ENCODE results near the gene TACC2.

Gene TACC2

GRCh38 chr10:122029499-122030199, 40.7 kb downstream of the TACC2 start:
- TF ChIP-seq POLR2A (IDR thresholded peaks at IDR 0.05; ENCODE audit: low read length) = no peak
- no peak for TF ChIP-seq GATA1 (IDR thresholded peaks at IDR 0.05; ENCODE audit: low read depth, low read length)
- DNase-seq = no peak

DNA sequence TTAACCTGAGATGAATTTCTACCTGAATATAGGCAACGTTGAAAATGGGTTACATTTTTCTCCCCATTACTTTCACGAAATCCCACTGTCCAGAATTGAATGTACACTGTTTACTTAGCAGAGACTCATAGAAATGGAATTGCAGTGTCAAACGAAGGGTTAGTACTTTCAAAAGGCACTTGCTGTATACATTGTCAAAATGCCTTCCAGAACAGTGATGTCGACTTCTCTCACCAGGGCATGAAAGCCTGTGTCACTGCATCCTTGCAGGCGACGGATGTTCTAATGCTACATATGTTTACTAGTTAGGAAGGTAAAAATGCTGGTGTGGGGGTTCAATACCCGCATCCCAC, 41.2 kb downstream of the TACC2 start:
- no peak for TF ChIP-seq GATA1 (IDR thresholded peaks at IDR 0.05; ENCODE audit: low read depth, low read length)
- TF ChIP-seq POLR2A (IDR thresholded peaks at IDR 0.05; ENCODE audit: low read length) = no peak
- no peak for DNase-seq

DNA sequence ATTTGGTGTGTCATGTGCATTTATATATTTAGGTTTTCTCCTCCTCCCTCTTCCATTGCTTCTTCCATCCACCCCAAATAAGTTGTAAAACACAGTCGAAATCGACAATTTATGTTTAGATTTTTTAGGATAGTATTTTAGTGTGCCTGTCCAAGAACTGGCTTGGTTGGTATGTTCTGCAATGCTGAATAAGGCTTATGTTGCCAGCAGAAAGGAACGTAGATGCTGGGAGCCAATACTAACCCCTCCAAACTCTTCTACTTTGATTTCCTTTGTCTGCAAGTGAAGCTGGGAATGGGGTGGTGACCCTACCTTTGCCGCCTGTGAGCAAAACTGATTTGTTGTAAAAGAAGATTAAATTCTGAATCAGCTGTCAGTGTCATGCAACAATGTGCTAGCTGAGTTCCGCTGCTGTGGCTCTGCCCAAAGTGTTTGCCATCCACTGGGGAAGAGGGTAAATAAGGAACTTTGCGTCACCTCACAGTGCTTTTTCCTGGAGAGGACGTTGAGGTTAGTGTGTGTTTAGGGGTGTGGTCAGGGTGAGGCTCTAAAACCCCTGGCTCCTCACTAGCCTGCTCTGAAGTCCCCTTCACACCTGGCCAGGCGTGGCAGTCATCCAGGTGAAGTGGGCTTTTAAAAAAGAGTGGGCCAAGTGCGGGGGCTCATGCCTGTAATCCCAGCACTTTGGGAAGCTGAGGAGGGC, 44.4 kb downstream of the TACC2 start:
- DNase-seq = no peak

DNA sequence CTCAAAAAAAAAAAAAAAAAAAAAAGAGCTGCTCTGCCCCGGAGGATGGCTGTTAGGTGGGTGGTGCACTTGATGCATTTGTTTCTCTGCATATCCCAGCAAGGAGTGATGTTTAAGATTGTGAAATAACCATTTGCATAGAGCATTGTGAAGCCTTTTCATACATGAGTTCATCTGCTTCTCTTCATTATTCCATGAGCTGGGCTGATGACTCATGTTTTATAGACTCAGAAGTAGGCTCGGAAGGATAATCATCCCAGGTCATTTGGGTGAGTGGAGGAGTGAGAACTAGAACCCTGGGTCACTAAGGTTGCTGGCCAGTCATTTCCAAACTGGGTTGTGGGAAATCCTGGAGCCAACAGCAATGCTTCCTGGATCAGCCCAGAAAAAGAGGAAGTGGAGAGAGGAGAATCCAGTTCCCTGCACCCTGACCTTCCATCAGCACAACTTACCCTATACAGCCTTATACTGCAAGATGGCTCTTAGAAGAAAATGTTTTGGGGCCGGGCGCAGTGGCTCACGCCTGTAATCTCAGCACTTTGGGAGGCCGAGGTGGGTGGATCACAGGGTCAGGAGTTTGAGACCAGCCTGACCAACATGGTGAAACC, 45.3 kb downstream of the TACC2 start:
- no peak for TF ChIP-seq GATA1 (IDR thresholded peaks at IDR 0.05; ENCODE audit: low read depth, low read length)
- TF ChIP-seq POLR2A (IDR thresholded peaks at IDR 0.05; ENCODE audit: low read length) = no peak
- no peak for DNase-seq

More for the DNA sequence above, 44.4 kb downstream of the TACC2 start:
- TF ChIP-seq POLR2A (IDR thresholded peaks at IDR 0.05; ENCODE audit: low read length) (no peak), GATA1 (IDR thresholded peaks at IDR 0.05; ENCODE audit: low read depth, low read length) (no peak)

DNA sequence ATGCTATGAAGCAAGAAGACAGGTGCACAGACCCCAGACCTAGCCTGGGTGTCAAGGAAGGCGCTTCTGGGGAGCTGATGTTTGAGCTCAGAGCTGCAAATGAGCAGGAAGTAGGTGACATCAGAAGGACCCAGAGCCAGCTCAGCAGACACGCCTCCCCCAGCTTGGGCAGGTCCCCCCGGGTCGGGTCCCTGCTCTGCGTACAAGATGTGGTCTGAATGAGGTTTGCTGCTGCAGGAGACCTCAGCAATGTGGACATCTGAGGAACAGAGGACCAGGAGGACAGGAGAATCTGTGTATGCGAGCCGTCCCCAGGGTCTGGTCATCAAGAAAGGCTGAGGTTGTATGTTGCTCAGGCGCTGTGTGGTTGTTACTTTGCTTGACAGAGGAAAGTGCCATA, 51.8 kb downstream of the TACC2 start:
- DNase-seq = no peak
- TF ChIP-seq GATA1 (IDR thresholded peaks at IDR 0.05; ENCODE audit: low read depth, low read length) = no peak
- TF ChIP-seq POLR2A (IDR thresholded peaks at IDR 0.05; ENCODE audit: low read length) = no peak

- TF ChIP-seq GATA1 (IDR thresholded peaks at IDR 0.05; ENCODE audit: low read depth, low read length) (no peak), POLR2A (IDR thresholded peaks at IDR 0.05; ENCODE audit: low read length) (no peak)
- no peak for DNase-seq
Observed at GRCh38 chr10:122042836-122043235, 53.9 kb downstream of the TACC2 start.

DNA sequence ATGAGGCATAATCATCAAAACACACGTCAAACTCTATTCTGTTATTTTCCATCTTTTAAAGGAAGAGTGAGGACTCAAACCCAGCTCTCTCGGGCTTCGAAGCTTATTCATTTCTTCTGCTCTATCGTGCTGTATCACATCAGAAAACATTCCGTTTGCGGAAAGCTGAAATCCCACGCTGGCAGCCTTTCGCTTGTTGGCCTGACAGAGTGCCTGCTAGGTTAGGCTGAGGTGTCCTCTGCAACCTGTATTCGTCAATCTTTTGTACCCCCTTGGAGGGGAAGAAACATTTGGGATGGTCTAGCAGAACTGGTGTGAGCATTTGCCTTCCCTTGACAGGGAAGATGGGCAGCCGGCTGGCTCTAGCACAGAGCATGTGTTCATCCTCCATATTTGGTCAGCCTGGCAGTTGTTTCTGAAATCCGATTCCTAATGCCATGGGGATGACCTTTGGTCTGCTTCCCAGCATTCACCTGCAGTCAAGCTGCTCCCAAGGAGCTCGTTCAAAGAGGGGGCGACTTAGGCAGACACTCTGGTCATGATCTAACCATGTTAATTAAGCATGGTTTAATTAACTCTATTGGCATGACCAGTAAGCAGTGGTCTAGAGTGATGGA, 55.2 kb downstream of the TACC2 start:
- no peak for TF ChIP-seq GATA1 (IDR thresholded peaks at IDR 0.05; ENCODE audit: low read depth, low read length)
- no peak for TF ChIP-seq POLR2A (IDR thresholded peaks at IDR 0.05; ENCODE audit: low read length)
- no peak for DNase-seq

- TF ChIP-seq POLR2A (IDR thresholded peaks at IDR 0.05; ENCODE audit: low read length) (no peak), GATA1 (IDR thresholded peaks at IDR 0.05; ENCODE audit: low read depth, low read length) (no peak)
- DNase-seq = no peak
Observed at GRCh38 chr10:122044713-122045112, 55.8 kb downstream of the TACC2 start.

GRCh38 chr10:122045212-122045611, 56.2 kb downstream of the TACC2 start:
- TF ChIP-seq GATA1 (IDR thresholded peaks at IDR 0.05; ENCODE audit: low read depth, low read length) = no peak
- TF ChIP-seq POLR2A (IDR thresholded peaks at IDR 0.05; ENCODE audit: low read length) = no peak
- DNase-seq = no peak

DNA sequence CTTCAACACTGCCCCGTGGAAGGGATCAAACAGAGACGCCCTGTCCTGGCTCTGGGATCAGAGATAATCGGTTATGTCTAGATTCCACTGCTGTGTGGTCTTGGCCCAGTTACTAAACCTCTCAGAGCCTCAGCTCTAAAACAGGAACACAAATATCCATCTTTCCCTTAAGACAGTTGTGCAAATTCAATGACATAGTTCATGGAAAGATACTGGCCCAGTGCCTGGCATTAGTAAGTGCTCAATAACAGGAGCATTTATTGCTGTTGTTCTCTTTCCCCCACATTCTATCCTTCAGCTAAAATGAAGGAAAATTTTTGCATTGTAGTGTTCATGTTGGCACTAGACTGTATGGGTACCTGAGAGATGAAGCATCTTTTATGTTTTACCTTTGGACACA, 58.6 kb downstream of the TACC2 start:
- no peak for DNase-seq
- no peak for TF ChIP-seq GATA1 (IDR thresholded peaks at IDR 0.05; ENCODE audit: low read depth, low read length)
- no peak for TF ChIP-seq POLR2A (IDR thresholded peaks at IDR 0.05; ENCODE audit: low read length)

- DNase-seq = no peak
- TF ChIP-seq GATA1 (IDR thresholded peaks at IDR 0.05; ENCODE audit: low read depth, low read length) (no peak), POLR2A (IDR thresholded peaks at IDR 0.05; ENCODE audit: low read length) (no peak)
Observed at GRCh38 chr10:122049076-122049475, 60.1 kb downstream of the TACC2 start.

DNA sequence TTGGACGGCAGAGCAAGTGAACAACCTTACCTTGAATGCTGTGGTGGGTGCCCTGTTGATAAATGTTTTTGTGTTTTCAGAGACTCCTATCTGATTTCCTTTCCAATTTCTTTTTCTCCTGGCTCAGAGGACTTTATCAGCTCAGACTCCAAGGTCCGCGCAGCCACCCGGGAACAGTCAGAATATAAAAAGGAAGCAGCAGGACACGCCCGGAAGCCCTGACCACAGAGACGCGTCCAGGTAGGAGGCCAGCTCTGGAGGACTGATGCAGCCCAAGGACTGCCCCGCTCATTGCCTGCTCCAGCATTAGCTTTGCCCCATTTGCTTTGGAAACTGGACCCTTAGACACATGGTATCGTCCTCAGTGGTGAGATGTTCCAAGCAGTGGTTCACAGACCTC, 61.3 kb downstream of the TACC2 start:
- TF ChIP-seq POLR2A (IDR thresholded peaks at IDR 0.05; ENCODE audit: low read length) (no peak), GATA1 (IDR thresholded peaks at IDR 0.05; ENCODE audit: low read depth, low read length) (no peak)
- DNase-seq = no peak

- no peak for DNase-seq
- TF ChIP-seq GATA1 (IDR thresholded peaks at IDR 0.05; ENCODE audit: low read depth, low read length) (no peak), POLR2A (IDR thresholded peaks at IDR 0.05; ENCODE audit: low read length) (no peak)
Observed at GRCh38 chr10:122050811-122051210, 61.8 kb downstream of the TACC2 start.
